ENCODE results near the gene ADAD2. TPM values are rescaled to one million over a fixed set of nuclear protein-coding genes. Genes with fewer than 3 reads are reported as not detected.
A peak's percentile ranks its signal among the peaks of the same experiment; 100 is the strongest.

The ADAD2 gene
- total and polyA plus RNA-seq, 5 experiments from 2014 or later, result 0.10 to 0.21 (median 0.12) TPM; not detected in 2

- no peak for DNase-seq
- no peak for ATAC-seq
- Mint-ChIP-seq H3K4me3 (no peak overlapping the region), H3K9me3 (peaks cover 0 to 6% (median 0%) of the 10 kb centered on the region in 9 donors), H3K4me1 (no peaks in the 10 kb centered on the region), H3K27ac (no peak overlapping the region), H3K36me3 (peaks cover 0 to 9% (median 0%) of the 10 kb centered on the region in 3 donors), H3K27me3 (peaks cover 17 to 50% (median 31%) of the 10 kb centered on the region in 5 donors)
- POLR2A ChIA-PET, result no interaction called here
These were observed 48.3 kb downstream of the ADAD2 start for GRCh38 chr16:84239141-84239769.

GRCh38 chr16:84239909-84240308 lies 49.0 kb downstream of the ADAD2 start, which contains the start of gene KCNG4:
KCNG4 (minus strand) TSS chr16:84240012; CDS start chr16:84237485, 2,527 bp downstream.
- Mint-ChIP-seq H3K4me1 (no peaks in the 10 kb centered on the region), H3K27ac (peak within 1 kb of the TSS in 1 of 10 donors; percentile 79)

GRCh38 chr16:84240455-84240854 lies 49.5 kb downstream of the ADAD2 start:
- Mint-ChIP-seq H3K9me3 (peaks cover 0 to 9% (median 0%) of the 10 kb centered on the region in 9 donors), H3K4me1 (no peaks in the 10 kb centered on the region), H3K4me3 (no peak overlapping the region), H3K27ac (no peak overlapping the region), H3K36me3 (peaks cover 0 to 12% (median 0%) of the 10 kb centered on the region in 3 donors), H3K27me3 (peaks cover 18 to 49% (median 33%) of the 10 kb centered on the region in 5 donors)
- POLR2A ChIA-PET, result no interaction called here
- no peak for ATAC-seq
- DNase-seq, result no peak

More at GRCh38 chr16:84239909-84240308, 49.0 kb downstream of the ADAD2 start, which contains the start of gene KCNG4:
- Mint-ChIP-seq H3K27me3 (peaks cover 18 to 50% (median 33%) of the 10 kb centered on the region in 5 donors), H3K4me3 (no peak within 1 kb of the TSS), H3K36me3 (peaks cover 0 to 12% (median 0%) of the 10 kb centered on the region in 3 donors), H3K9me3 (peaks cover 0 to 9% (median 0%) of the 10 kb centered on the region in 9 donors)
- POLR2A ChIA-PET, result no interaction called here
- DNase-seq, result no peak
- ATAC-seq, result no peak

GRCh38 chr16:84241778-84242177 lies 50.8 kb downstream of the ADAD2 start:
- ATAC-seq (no peak), DNase-seq (no peak)
- Mint-ChIP-seq H3K36me3 (peaks cover 0 to 12% (median 0%) of the 10 kb centered on the region in 3 donors), H3K27ac (no peak overlapping the region), H3K9me3 (peaks cover 0 to 9% (median 0%) of the 10 kb centered on the region in 9 donors), H3K4me3 (no peak overlapping the region), H3K4me1 (peaks cover 0 to 3% (median 0%) of the 10 kb centered on the region in 4 donors), H3K27me3 (peaks cover 18 to 51% (median 33%) of the 10 kb centered on the region in 5 donors)
- POLR2A ChIA-PET, result no interaction called here

GRCh38 chr16:84242839-84243238 lies 51.9 kb downstream of the ADAD2 start:
- DNase-seq (no peak), ATAC-seq (no peak)
- Mint-ChIP-seq H3K27ac (no peak overlapping the region), H3K27me3 (peaks cover 18 to 49% (median 29%) of the 10 kb centered on the region in 5 donors), H3K9me3 (peaks cover 0 to 9% (median 0%) of the 10 kb centered on the region in 9 donors), H3K4me3 (no peak overlapping the region), H3K36me3 (peaks cover 0 to 12% (median 0%) of the 10 kb centered on the region in 3 donors), H3K4me1 (peaks cover 0 to 3% (median 0%) of the 10 kb centered on the region in 4 donors)
- POLR2A ChIA-PET, result no interaction called here

- DNase-seq (no peak), ATAC-seq (no peak)
- Mint-ChIP-seq H3K36me3 (peaks cover 0 to 12% (median 0%) of the 10 kb centered on the region in 3 donors), H3K4me3 (no peak overlapping the region), H3K9me3 (peaks cover 0 to 9% (median 0%) of the 10 kb centered on the region in 9 donors), H3K4me1 (peaks cover 0 to 3% (median 0%) of the 10 kb centered on the region in 4 donors), H3K27ac (no peak overlapping the region), H3K27me3 (peaks cover 18 to 44% (median 29%) of the 10 kb centered on the region in 5 donors)
- POLR2A ChIA-PET, result no interaction called here
These were observed 52.8 kb downstream of the ADAD2 start for GRCh38 chr16:84243732-84244131.

- POLR2A ChIA-PET, result no interaction called here
- Mint-ChIP-seq H3K4me1 (peaks cover 0 to 3% (median 0%) of the 10 kb centered on the region in 4 donors), H3K27me3 (peaks cover 12 to 35% (median 24%) of the 10 kb centered on the region in 5 donors), H3K27ac (no peak overlapping the region), H3K4me3 (no peak overlapping the region), H3K9me3 (peaks cover 0 to 9% (median 0%) of the 10 kb centered on the region in 9 donors), H3K36me3 (peaks cover 0 to 12% (median 0%) of the 10 kb centered on the region in 3 donors)
- ATAC-seq (no peak), DNase-seq (no peak)
These were observed 53.8 kb downstream of the ADAD2 start for GRCh38 chr16:84244728-84245127.

- no peak for ATAC-seq
- H3K4me1 Mint-ChIP-seq, result peaks cover 0 to 3% (median 0%) of the 10 kb centered on the region in 4 donors
- peaks cover 0 to 9% (median 0%) of the 10 kb centered on the region in 9 donors for H3K9me3 Mint-ChIP-seq
- no peak for DNase-seq
- H3K36me3 Mint-ChIP-seq, result peaks cover 0 to 12% (median 0%) of the 10 kb centered on the region in 3 donors
- H3K27me3 Mint-ChIP-seq, result peaks cover 11 to 33% (median 16%) of the 10 kb centered on the region in 5 donors
- POLR2A ChIA-PET, result no interaction called here
- no peak overlapping the region for H3K27ac Mint-ChIP-seq
- H3K4me3 Mint-ChIP-seq, result no peak overlapping the region
These were observed 55.2 kb downstream of the ADAD2 start for GRCh38 chr16:84245956-84246678.

GRCh38 chr16:84246679-84247077 lies 55.7 kb downstream of the ADAD2 start:
- peaks cover 0 to 12% (median 0%) of the 10 kb centered on the region in 3 donors for H3K36me3 Mint-ChIP-seq
- POLR2A ChIA-PET, result no interaction called here

More at GRCh38 chr16:84246679-84247077, 55.7 kb downstream of the ADAD2 start:
- no peak overlapping the region for H3K27ac Mint-ChIP-seq
- no peak overlapping the region for H3K4me3 Mint-ChIP-seq
- peaks cover 10 to 33% (median 18%) of the 10 kb centered on the region in 5 donors for H3K27me3 Mint-ChIP-seq
- ATAC-seq, result no peak
- peaks cover 0 to 3% (median under 1%) of the 10 kb centered on the region in 4 donors for H3K4me1 Mint-ChIP-seq
- peaks cover 0 to 9% (median 0%) of the 10 kb centered on the region in 9 donors for H3K9me3 Mint-ChIP-seq
- no peak for DNase-seq

Other genes with a start within 250 kb of the ADAD2 start
- 1 to 10 TPM; 2.0 to 2.2 TPM for gene OSGIN1, start 237.9 kb upstream of the ADAD2 start, total RNA-seq
- gene OSGIN1, start 237.9 kb upstream of the ADAD2 start, polyA plus RNA-seq, result under 1 TPM in 1 of 3 donors, not detected in 2; 0.26 TPM
- not detected for gene NECAB2, start 222.9 kb upstream of the ADAD2 start, total RNA-seq
- gene NECAB2, start 222.9 kb upstream of the ADAD2 start, polyA plus RNA-seq, result not detected
- gene SLC38A8, start 148.4 kb upstream of the ADAD2 start, total RNA-seq, result not detected
- gene SLC38A8, start 148.4 kb upstream of the ADAD2 start, polyA plus RNA-seq, result not detected
- gene MBTPS1, start 74.2 kb upstream of the ADAD2 start, total RNA-seq, result 100 to 1,000 TPM; 141 to 150 TPM
- 10 to 100 TPM; 50.9 to 71.4 (median 51.2) TPM for gene MBTPS1, start 74.2 kb upstream of the ADAD2 start, polyA plus RNA-seq
- gene HSDL1, start 46.0 kb upstream of the ADAD2 start, total RNA-seq, result 10 to 100 TPM; 23.6 to 24.8 TPM
- 10 to 100 TPM in 2 of 3 donors, 1 to 10 TPM in 1; 8.4 to 14.7 (median 14.2) TPM for gene HSDL1, start 46.0 kb upstream of the ADAD2 start, polyA plus RNA-seq
- gene DNAAF1, start 45.8 kb upstream of the ADAD2 start, total RNA-seq, result under 1 TPM; 0.18 to 0.19 TPM
- gene DNAAF1, start 45.8 kb upstream of the ADAD2 start, polyA plus RNA-seq, result under 1 TPM in 2 of 3 donors, not detected in 1; 0.08 to 0.98 TPM
- 100 to 1,000 TPM; 107 to 110 TPM for gene TAF1C, start 4.1 kb upstream of the ADAD2 start, total RNA-seq
- 1 to 10 TPM; 4.2 to 8.3 (median 7.9) TPM for gene TAF1C, start 4.1 kb upstream of the ADAD2 start, polyA plus RNA-seq
- gene KCNG4, start 48.9 kb downstream of the ADAD2 start, total RNA-seq, result not detected
- gene KCNG4, start 48.9 kb downstream of the ADAD2 start, polyA plus RNA-seq, result not detected
- not detected for gene WFDC1, start 103.7 kb downstream of the ADAD2 start, total RNA-seq
- not detected for gene WFDC1, start 103.7 kb downstream of the ADAD2 start, polyA plus RNA-seq
- gene ATP2C2, start 177.4 kb downstream of the ADAD2 start, total RNA-seq, result not detected
- gene ATP2C2, start 177.4 kb downstream of the ADAD2 start, polyA plus RNA-seq, result not detected

Data from naive thymus-derived CD8-positive, alpha-beta T cell (primary cell).